HepG2 (cell line): ENCODE measurements around the gene SLC9A1. TPM values are rescaled to one million over a fixed set of nuclear protein-coding genes. Genes with fewer than 3 reads are reported as not detected.

Experiments
- ATAC-seq: fragments of 200-7000 bp; cut with Tn5 transposase; 3 replicates; pipeline ENCODE4 v1.9.1; 2020; ENCODE audit warnings: mild to moderate bottlenecking, moderate library complexity
- BruUV-seq: library from RNA; stranded (reverse); fragments of 400-500 nt; replicated peaks from 2 replicates; lab custom pipeline; 2021; lab: Mats Ljungman, UMichigan
- CTCF ChIA-PET: fragments of 300-600 bp; formaldehyde crosslinking; extraction: SDS; loops from one replicate; lab custom pipeline; 2021; ENCODE audit warnings: low total read pairs, inconsistent platforms, low intra/inter-chr PET ratio; lab: Yijun Ruan, JAX
- POLR2A ChIA-PET: fragments of 350-600 bp; sonication (Branson Sonifier 250); formaldehyde crosslinking; loops from one replicate; lab custom pipeline; 2020; ENCODE audit warnings: antibody characterized with exemption, inconsistent platforms; lab: Yijun Ruan, JAX
- DNase-seq: peaks from one replicate; pipeline ENCODE4 v3.0.0-alpha.2; 2015; ENCODE audit warnings: low spot score
- FAIRE-seq: peaks from 3 replicates; lab custom pipeline; 2011; peaks lifted over from hg19 to GRCh38; lab: Jason Lieb, UNC
- H2AFZ ChIP-seq: one replicate; pipeline ENCODE4 v1.6.1; 2011; ENCODE audit warnings: low read length, inconsistent platforms
- H3K27ac ChIP-seq: fragments of 300-600 bp; 3 replicates; pipeline ENCODE4 v1.8.0; 2011; ENCODE audit warnings: mixed run types, mild to moderate bottlenecking, mixed read lengths, low read length, inconsistent platforms; ENCODE audit not compliant: insufficient read depth; ENCODE audit errors: extremely low read length
- H3K27me3 ChIP-seq, 2 experiments: fragments of 200-600 bp in 1 of 2; 2 replicates in 1 of 2; 3 replicates in 1 of 2; pipeline versions ENCODE4 v1.6.0 to v1.8.0; 2011; ENCODE audit warnings: low read length in 2 of 2, mild to moderate bottlenecking in 2 of 2, moderate library complexity in 2 of 2, inconsistent platforms in 1 of 2; ENCODE audit not compliant: insufficient read depth in 2 of 2, control insufficient read depth in 1 of 2
- H3K36me3 ChIP-seq, 2 experiments: fragments of 200-600 bp in 1 of 2; replicated peaks in 1 of 2; 2 replicates in 1 of 2; 3 replicates in 1 of 2; pipeline versions ENCODE4 v1.5.1 to v1.8.0; 2011; ENCODE audit warnings: low read length in 2 of 2, inconsistent platforms in 1 of 2; ENCODE audit not compliant: insufficient read depth in 2 of 2, control insufficient read depth in 1 of 2
- H3K4me1 ChIP-seq: 2 replicates; pipeline ENCODE4 v1.5.1; 2012; ENCODE audit warnings: low read length, inconsistent platforms; ENCODE audit not compliant: insufficient read depth
- H3K4me2 ChIP-seq: 2 replicates; pipeline ENCODE4 v1.6.0; 2011; ENCODE audit warnings: low read depth, low read length, inconsistent platforms
- H3K4me3 ChIP-seq, 3 experiments: fragments of 200-600 bp in 1 of 3; sonication (generic), shearing (Covaris generic) in 1 of 3; replicated peaks in 1 of 3; 2 replicates each; pipeline ENCODE4 v1.5.1; 2011 to 2016; ENCODE audit warnings: low read length in 3 of 3, inconsistent platforms in 2 of 3, low read depth in 2 of 3, mild to moderate bottlenecking in 2 of 3, control low read depth in 1 of 3, mixed read lengths in 1 of 3; ENCODE audit not compliant: insufficient read depth in 1 of 3
- H3K79me2 ChIP-seq: one replicate; pipeline ENCODE4 v1.6.1; 2011; ENCODE audit warnings: low read length, inconsistent platforms; ENCODE audit not compliant: insufficient read depth
- H3K9ac ChIP-seq: 2 replicates; pipeline ENCODE4 v1.6.0; 2011; ENCODE audit warnings: mild to moderate bottlenecking, low read depth, low read length, inconsistent platforms; ENCODE audit not compliant: insufficient read depth
- H3K9me3 ChIP-seq: 2 replicates; pipeline ENCODE4 v1.5.1; 2012; ENCODE audit warnings: mild to moderate bottlenecking, low read length
- H4K20me1 ChIP-seq: 2 replicates; pipeline ENCODE4 v1.6.0; 2011; ENCODE audit warnings: inconsistent platforms, mild to moderate bottlenecking, low read length, moderate library complexity; ENCODE audit not compliant: insufficient read depth
- ASH2L ChIP-seq: fragments of 300-600, 200-600 bp; sonication (generic); IDR thresholded peaks from 2 replicates; pipeline ENCODE4 v1.7.0; 2017; ENCODE audit warnings: low read depth, mild to moderate bottlenecking, moderate library complexity, mixed read lengths, low read length; ENCODE audit not compliant: insufficient read length
- ATF2 ChIP-seq: sonication (generic); formaldehyde crosslinking; IDR thresholded peaks from 2 replicates; pipeline ENCODE4 v1.4.0; 2020; ENCODE audit warnings: missing genetic modification reagents
- ATF6 ChIP-seq: sonication (generic); formaldehyde crosslinking; conservative IDR thresholded peaks from 2 replicates; pipeline ENCODE4 v1.4.0; 2020; ENCODE audit warnings: missing genetic modification reagents
- BCLAF1 ChIP-seq: fragments of 450-650 bp; IDR thresholded peaks from 2 replicates; pipeline ENCODE4 v1.6.1; 2017; ENCODE audit warnings: mild to moderate bottlenecking
- CBX1 ChIP-seq: IDR thresholded peaks from one replicate; pipeline ENCODE4 v1.6.1; 2016; ENCODE audit warnings: antibody characterized with exemption, low read depth
- CREB3 ChIP-seq: sonication (generic); formaldehyde crosslinking; IDR thresholded peaks from 2 replicates; pipeline ENCODE4 v1.5.0; 2020; ENCODE audit warnings: missing genetic modification reagents
- HOXA3 ChIP-seq: sonication (generic); formaldehyde crosslinking; IDR thresholded peaks from 2 replicates; pipeline ENCODE4 v1.5.0; 2020; ENCODE audit warnings: missing genetic modification reagents
- IKZF4 ChIP-seq: sonication (generic); formaldehyde crosslinking; IDR thresholded peaks from 2 replicates; pipeline ENCODE4 v1.5.1; 2020; ENCODE audit warnings: borderline replicate concordance, mild to moderate bottlenecking, low read depth, missing genetic modification reagents; ENCODE audit errors: not compliant biosample characterization
- KLF13 ChIP-seq: sonication (generic); formaldehyde crosslinking; IDR thresholded peaks from 2 replicates; pipeline ENCODE4 v1.4.0; 2020; ENCODE audit warnings: mild to moderate bottlenecking, missing genetic modification reagents
- MAZ ChIP-seq, 2 experiments: sonication (generic) in 1 of 2; formaldehyde crosslinking in 1 of 2; IDR thresholded peaks; 2 replicates each; pipeline versions ENCODE4 v1.5.0 to v1.6.1; 2012 to 2020; ENCODE audit warnings: low read depth in 2 of 2, mild to moderate bottlenecking in 2 of 2, borderline replicate concordance in 1 of 2, improper control_type of control experiment in 1 of 2, low read length in 1 of 2, missing genetic modification reagents in 1 of 2, moderate library complexity in 1 of 2
- NBN ChIP-seq: fragments of 450-650 bp; conservative IDR thresholded peaks from 2 replicates; pipeline ENCODE4 v1.6.1; 2017
- PITX1 ChIP-seq: sonication (generic); formaldehyde crosslinking; IDR thresholded peaks from 2 replicates; pipeline ENCODE4 v1.5.1; 2020; ENCODE audit warnings: mild to moderate bottlenecking, missing genetic modification reagents
- REXO4 ChIP-seq: sonication (generic); formaldehyde crosslinking; IDR thresholded peaks from 2 replicates; pipeline ENCODE4 v1.8.0; 2022; ENCODE audit warnings: missing genetic modification reagents, mild to moderate bottlenecking, borderline replicate concordance
- SALL2 ChIP-seq: sonication (generic); formaldehyde crosslinking; IDR thresholded peaks from 2 replicates; pipeline ENCODE4 v1.8.1; 2023; ENCODE audit warnings: mild to moderate bottlenecking, missing genetic modification reagents, inconsistent platforms
- TARDBP ChIP-seq: sonication (generic); formaldehyde crosslinking; IDR thresholded peaks from 2 replicates; pipeline ENCODE4 v1.8.0; 2022; ENCODE audit warnings: mild to moderate bottlenecking, missing genetic modification reagents
- ZNF761 ChIP-seq: sonication (generic); formaldehyde crosslinking; conservative IDR thresholded peaks from 2 replicates; pipeline ENCODE4 v1.4.0; 2020; ENCODE audit warnings: mild to moderate bottlenecking, missing genetic modification reagents
- WGBS: methylation state at CpG from one replicate; pipeline ENCODE4 v1.1.6; 2017; ENCODE audit warnings: low lambda C conversion rate; 5-methylcytosine and 5-hydroxymethylcytosine counted together
- in situ Hi-C: cut with HindIII; loops from 2 replicates; pipeline ENCODE4 v1.10.0; 2017; ENCODE audit warnings: low pct_unique_long_range_greater_than_20kb; ENCODE audit not compliant: extremely low pct_ligation_motif_present
- intact Hi-C: fragments of 100-400 bp; cut with micrococcal nuclease; formaldehyde crosslinking; loops from one replicate; pipeline ENCODE4 v1.10.0; 2022; ENCODE audit not compliant: unreplicated experiment
- polyA plus RNA-seq, 8 experiments: library from polyadenylated mRNA; depleted of rRNA in 3 of 8; stranded (reverse) in 7 of 8; unstranded in 1 of 8; fragments of >200 nt; fragmentation: Illumina TruSeq in 4 of 8; extraction: Trizol in 4 of 8; gene quantifications; 2 replicates each; pipeline versions ENCODE4 v1.2.1 to v1.2.3, GENCODE V29; 2011 to 2016; ENCODE audit warnings: low read depth in 4 of 8, missing spikeins in 1 of 8, mixed read lengths in 1 of 8; ENCODE audit not compliant: insufficient read depth in 1 of 8
- total RNA-seq, 5 experiments: library from RNA; depleted of rRNA; stranded (reverse); fragments of >200 nt; fragmentation: Illumina TruSeq; extraction: Trizol; gene quantifications; 2 replicates each; pipeline ENCODE4 v1.2.3, GENCODE V29; 2016; ENCODE audit warnings: low read depth in 1 of 5

SLC9A1 gene
- total and polyA plus RNA-seq, 2 of the 13 experiments (the other 11 are each of a cell fraction or from before 2014, with no cell fraction given) = 1.4 to 2.9 TPM

- no peak for TF ChIP-seq BCLAF1
- TF ChIP-seq KLF13 (CRISPR knock-in tag) = no peak
- TF ChIP-seq TARDBP = no peak
- no peak for TF ChIP-seq PITX1
- no peak for TF ChIP-seq SALL2 (CRISPR knock-in tag)
- TF ChIP-seq ATF2 (CRISPR knock-in tag) = no peak
- TF ChIP-seq, all 625 proteins: peak for 0
Measured at GRCh38 chr1:27120854-27121253, 34.1 kb downstream of the SLC9A1 start (continued).

GRCh38 chr1:27118440-27118689 is 36.6 kb downstream of the SLC9A1 start:
- no TSS peak for BruUV-seq
- Histone ChIP-seq H3K79me2 (no peaks in the 10 kb centered on the region), H3K4me1 (peaks cover 27% of the 10 kb centered on the region), H3K27me3 (no peaks in the 10 kb centered on the region), H3K36me3 (peaks cover 1 to 3% of the 10 kb centered on the region in 2 experiments; a peak in 1 of 5 replicates), H3K9ac (no peak overlapping the region), H3K4me3 (no peak overlapping the region), H4K20me1 (no peaks in the 10 kb centered on the region), H3K27ac (no peak overlapping the region), H2AFZ (no peak overlapping the region), H3K9me3 (no peaks in the 10 kb centered on the region), H3K4me2 (no peak overlapping the region)
- CTCF ChIA-PET = no interaction called here
- FAIRE-seq = no peak
- POLR2A ChIA-PET = no interaction called here
- in situ Hi-C loops = no loop called here
- intact Hi-C loops = no loop called here
- WGBS = 100% methylated on average over 4 of the region's 4 CpGs
- no peak for DNase-seq
- no peak for ATAC-seq
- TF ChIP-seq CBX1 (no peak), TARDBP (no peak), MAZ (IDR thresholded peaks at IDR 0.05; ENCODE audit: borderline replicate concordance, low read depth, low read length) (no peak), MAZ (CRISPR knock-in tag; IDR thresholded peaks at IDR 0.05; ENCODE audit: low read depth) (no peak), HOXA3 (CRISPR knock-in tag) (no peak), ZNF761 (CRISPR knock-in tag) (no peak), REXO4 (no peak), IKZF4 (CRISPR knock-in tag) (no peak), ATF6 (no peak), NBN (no peak), ASH2L (no peak), CREB3 (CRISPR knock-in tag) (no peak)
